Fibroblast of the conjunctiva (primary cell): ENCODE data around the gene RNF182.
"Not testable (repeated sequence)": the region's sequence is repeated elsewhere in the genome, so short reads cannot be mapped to it uniquely, and the experiment has no call there.

ENCODE experiments used
- DNase-seq: peaks from one replicate; pipeline ENCODE4 v3.0.0-alpha.2; 2010; ENCODE audit warnings: low read depth

Gene RNF182

DNA sequence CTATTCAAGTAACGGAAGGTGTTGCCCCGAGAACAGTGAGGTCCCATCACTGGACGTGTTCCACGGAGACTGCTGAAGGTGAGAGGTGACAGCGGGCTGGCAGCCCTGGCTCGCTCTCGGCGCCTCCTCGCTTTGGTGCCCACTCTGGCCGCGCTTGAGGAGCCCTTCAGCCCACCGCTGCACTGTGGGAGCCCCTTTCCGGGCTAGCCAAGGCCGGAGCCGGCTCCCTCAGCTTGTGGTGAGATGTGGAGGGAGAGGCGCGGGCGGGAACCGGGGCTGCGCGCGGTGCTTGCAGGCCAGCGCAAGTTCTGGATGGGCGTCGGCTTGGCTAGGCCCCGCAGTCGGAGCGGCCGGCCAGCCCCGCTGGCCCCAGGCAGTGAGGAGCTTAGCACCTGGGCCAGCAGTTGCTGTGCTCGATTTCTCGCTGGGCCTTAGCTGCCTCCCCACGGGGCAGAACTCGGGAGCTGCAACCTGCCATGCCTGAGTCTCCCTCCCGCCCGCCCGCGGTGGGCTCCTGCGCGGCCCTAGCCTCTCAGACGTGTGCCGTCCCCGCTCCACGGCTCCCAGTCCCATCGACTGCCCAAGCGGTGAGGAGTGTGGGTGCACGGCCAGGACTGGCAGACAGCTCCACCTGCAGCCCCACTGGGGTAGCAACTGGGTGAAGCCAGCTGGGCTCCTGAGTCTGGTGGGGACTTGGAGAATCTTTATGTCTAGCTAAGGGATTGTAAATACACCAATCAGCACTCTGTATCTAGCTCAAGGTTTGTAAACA lies 77.6 kb downstream of the RNF182 start:
- DNase-seq, result no peak

DNA sequence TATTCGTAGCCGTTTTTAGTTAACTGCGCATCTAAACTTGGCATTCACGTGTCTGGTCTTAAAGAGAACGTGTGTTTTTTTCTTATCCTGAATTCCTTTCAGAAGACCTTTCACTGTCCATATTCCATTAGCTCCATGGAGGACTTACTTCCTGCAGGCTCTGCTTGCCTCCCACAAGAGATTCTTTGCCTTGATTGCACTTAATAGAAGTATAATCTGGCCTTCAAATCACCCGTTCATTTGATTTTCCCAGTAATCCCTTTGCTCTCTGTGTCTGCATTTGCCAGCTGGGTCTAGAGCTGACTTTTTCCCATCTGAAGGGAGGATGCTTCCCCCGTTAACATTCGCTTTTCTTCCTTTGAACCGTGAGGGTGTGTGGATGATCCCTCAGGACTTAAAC lies 79.5 kb downstream of the RNF182 start:
- DNase-seq, result no peak

DNA sequence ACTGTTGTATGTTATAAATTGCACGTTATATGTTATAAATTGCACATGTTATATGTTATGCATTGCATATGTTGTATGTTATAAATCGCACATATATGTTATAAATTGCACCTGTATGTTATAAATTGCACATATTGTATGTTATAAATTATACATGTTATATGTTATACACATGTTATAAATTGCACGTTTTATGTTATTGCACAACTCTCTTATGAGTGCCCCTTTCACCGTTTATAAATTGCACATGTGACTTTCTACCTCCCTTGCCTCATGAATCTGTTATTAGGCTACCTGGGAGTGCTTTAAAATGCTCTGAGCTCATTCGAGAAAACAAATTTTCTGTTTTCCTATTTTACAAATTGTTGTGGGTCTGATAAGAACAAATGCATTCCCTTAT lies 84.1 kb downstream of the RNF182 start:
- no peak for DNase-seq

DNA sequence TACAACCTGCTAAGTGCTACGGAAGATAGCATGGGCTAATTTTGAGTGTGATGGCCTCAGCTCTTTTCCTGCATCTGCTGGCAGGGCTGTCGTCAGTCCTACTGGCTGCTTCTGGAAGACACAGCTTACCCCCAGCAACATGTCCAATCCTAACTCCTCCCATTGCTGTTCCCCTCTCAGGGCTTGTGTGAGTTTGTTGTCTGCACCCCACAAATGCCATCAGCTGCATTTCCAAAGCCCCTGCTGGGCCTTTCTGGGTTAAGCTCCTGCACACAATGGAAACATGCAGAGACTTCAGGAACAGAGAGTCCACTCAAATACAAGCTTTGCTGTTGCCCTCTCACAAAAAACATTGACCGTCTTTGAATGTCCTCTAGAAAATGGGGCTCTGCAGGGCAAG lies 84.7 kb downstream of the RNF182 start:
- DNase-seq, result no peak

- no peak for DNase-seq
These were observed 85.5 kb downstream of the RNF182 start for GRCh38 chr6:14010275-14010674.

GRCh38 chr6:14012313-14013030 lies 87.7 kb downstream of the RNF182 start:
- DNase-seq, result no peak

GRCh38 chr6:14015964-14016363 lies 91.2 kb downstream of the RNF182 start:
- no peak for DNase-seq

GRCh38 chr6:14016432-14016831 lies 91.7 kb downstream of the RNF182 start:
- DNase-seq, result no peak

DNA sequence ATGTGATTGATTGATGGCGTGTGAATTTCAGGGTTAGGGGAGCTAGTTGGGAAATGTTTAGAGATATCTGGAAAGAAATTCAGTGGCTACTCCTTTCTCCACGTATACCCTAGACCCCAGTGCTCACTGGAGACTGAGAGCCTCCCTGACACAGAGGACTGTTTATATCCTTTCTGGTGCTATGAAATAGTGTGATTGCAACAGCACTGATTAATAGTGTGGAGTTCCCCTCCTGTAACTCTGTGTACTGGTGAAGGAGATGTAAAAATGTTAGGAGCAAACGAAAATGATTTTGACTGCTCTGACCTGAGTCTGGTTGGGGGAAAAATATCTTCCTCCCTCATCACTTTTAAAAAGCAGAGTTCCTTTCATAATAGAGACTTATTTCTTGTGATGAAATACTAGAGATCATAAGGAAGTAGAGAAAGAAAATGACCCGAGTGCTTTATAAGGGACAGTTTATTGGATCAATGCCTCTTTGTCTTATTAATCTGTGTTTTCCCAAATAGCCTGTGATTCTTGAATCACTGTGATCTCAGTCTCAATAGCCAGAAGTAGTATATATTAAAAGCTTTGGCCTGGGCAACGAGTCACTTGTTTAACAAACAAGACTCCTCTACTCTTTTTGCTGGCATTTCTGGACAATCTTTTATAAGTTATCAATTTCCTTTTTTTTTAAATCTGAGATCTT lies 92.3 kb downstream of the RNF182 start:
- DNase-seq, result no peak

DNA sequence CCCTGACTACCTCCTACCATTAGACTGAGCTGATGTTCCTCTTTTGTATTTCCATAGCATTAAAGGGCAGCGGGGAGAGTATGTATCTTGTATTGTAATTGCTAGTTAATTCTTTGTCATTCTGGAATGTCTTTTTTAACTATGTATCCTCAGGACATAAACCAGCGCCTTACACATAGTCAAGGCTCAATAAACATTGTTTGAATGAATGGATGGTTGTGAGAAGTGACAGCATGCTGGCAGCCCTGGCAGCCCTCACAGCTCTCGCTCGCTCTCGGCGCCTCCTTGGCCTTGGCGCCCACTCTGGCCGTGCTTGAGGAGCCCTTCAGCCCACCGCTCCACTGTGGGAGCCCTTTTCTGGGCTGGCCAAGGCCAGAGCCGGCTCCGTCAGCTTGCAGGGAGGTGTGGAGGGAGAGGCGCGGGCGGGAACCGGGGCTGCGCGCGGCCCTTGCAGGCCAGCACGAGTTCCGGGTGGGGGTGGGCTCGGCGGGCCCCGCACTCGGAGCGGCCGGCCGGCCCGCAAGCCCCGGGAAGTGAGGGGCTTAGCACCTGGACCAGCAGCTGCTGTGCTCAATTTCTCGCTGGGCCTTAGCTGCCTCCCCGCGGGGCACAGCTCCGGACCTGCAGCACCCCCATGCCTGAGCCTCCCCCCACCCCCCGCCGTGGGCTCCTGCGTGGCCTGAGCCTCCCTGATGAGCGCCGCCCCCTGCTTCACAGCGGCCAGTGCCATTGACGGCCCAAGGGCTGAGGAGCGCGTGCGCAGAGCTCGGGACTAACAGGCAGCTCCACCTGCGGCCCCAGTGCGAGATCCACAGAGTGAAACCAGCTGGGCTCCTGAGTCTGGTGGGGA lies 93.1 kb downstream of the RNF182 start:
- DNase-seq, result no peak

GRCh38 chr6:14018559-14018958 lies 93.8 kb downstream of the RNF182 start:
- DNase-seq, result not testable (repeated sequence)

GRCh38 chr6:14020551-14020950 lies 95.8 kb downstream of the RNF182 start:
- no peak for DNase-seq

GRCh38 chr6:14021449-14021848 lies 96.7 kb downstream of the RNF182 start:
- no peak for DNase-seq

- DNase-seq, result no peak
These were observed 97.9 kb downstream of the RNF182 start for GRCh38 chr6:14022673-14023072.

DNA sequence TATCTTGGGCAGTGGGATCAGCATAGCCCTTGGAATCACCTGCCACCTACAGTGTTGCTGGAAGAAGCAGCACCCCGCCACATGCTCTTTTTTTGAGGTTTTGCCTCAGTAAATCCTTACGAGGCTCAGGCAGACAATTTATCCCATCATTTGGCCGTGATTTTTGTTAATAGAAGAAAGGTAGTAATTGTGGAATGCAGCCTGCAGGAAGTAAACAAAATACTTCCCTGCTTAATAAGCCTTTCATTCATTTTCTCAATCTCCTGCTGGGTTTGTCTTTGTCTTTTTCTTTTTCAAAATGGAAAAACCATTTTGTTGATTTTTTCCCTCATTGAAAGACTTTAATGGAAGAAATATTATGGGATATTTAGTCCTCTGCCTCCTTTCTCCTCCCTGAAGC lies 99.1 kb downstream of the RNF182 start:
- DNase-seq, result no peak

- no peak for DNase-seq
These were observed 100.4 kb downstream of the RNF182 start for GRCh38 chr6:14025160-14025559.

DNA sequence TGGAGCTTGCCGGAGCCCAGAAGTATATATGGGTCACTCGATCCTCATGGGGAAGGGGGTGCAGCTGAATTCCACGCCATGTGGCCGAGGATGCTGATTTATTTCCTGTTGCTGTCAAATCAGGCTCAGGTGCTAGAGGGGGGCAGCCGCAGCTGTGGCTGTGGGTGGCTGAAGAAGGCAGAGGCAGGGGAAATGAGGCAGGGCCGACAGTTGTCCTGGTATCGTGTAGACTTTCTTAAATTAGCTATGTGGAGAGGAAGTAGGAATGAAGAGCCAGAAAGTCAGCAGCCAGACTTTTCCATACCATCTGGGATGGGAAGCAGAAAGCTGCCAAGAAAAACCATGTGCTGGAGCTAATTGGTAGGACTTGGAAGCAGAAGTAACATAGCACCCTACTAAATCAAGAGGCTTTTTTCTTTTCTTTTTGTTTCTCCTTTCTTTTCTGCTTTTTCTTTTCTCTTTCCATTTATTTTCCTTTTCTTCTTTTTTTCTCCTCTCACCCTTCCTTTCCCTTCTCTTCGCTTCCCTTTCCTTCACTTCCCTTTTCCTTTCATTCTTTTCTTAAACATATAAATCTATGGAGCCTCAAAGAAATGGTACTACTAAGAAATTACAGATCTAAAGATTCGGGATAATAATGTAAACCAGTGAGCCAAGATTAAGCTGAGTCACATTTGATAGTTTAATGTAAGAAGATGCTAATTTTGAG lies 102.2 kb downstream of the RNF182 start:
- no peak for DNase-seq

DNA sequence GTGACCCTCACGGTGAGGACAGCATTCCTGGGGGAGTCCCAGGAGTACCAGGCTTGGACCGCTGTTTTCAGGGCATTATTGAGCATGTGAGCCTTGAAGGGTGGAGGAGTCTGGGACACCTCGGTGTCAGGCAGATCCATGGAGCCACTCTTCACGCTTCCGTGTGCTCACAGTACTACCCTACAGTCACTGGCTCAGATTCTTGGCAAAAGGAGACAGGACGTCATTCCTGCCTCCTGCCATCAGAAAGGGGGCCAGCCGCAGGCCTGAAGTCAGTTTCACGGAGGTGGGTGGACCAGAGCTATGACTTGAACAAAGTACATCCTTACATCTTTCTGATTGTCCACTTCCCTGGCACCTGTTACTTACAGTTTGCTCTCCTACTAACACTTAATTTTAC lies 103.9 kb downstream of the RNF182 start:
- no peak for DNase-seq

DNA sequence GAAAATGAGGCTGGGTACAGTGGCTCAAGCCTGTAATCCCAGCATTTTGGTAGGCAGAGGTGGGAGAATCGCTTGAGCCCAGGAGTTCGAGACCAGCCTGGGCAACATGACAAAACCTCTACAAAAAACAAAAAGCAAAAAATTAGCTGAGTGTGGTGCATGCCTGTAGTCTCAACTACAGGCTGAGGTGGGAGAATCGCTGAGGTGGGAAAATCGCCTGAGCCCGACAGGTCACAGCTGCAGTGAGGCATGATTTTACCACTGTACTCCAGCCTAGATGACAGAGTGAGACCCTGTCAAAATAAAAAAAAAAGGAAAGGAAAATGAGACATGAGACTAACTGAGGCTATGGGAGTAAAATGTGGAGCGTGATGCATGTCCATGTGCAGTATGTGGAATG lies 104.9 kb downstream of the RNF182 start:
- no peak for DNase-seq
